A549 (cell line): Measurements from ENCODE around the gene ATG4D. TPM values are rescaled to one million over a fixed set of nuclear protein-coding genes. Genes with fewer than 3 reads are reported as not detected.
A peak's percentile ranks its signal among the peaks of the same experiment; 100 is the strongest.

Experiments
- ATAC-seq, 2 experiments: fragments of 200-7000 bp in 1 of 2; fragments of >200 bp in 1 of 2; cut with Nextera tagmentation in 1 of 2; cut with Tn5 transposase in 1 of 2; 3 replicates each; pipeline versions ENCODE4 v1.8.0 to v1.9.1; 2018 to 2020; ENCODE audit warnings: mild to moderate bottlenecking in 1 of 2, moderate library complexity in 1 of 2
- CTCF ChIA-PET: fragments of 300-600 bp; sonication (Branson Sonifier 250); formaldehyde crosslinking; extraction: SDS; loops from one replicate; lab custom pipeline; 2021; ENCODE audit warnings: antibody characterized with exemption, inconsistent platforms; lab: Yijun Ruan, JAX
- POLR2A ChIA-PET: fragments of 350-600 bp; formaldehyde crosslinking; extraction: SDS; loops from one replicate; lab custom pipeline; 2021; ENCODE audit warnings: antibody characterized with exemption, inconsistent platforms; lab: Yijun Ruan, JAX
- DNase-seq, 2 experiments: peaks; one replicate each; pipeline versions ENCODE4 v3.0.0 to v3.0.0-alpha.2; 2011 to 2016; ENCODE audit warnings: low read depth in 1 of 2, low spot score in 1 of 2
- FAIRE-seq: peaks from 2 replicates; lab custom pipeline; 2011; peaks lifted over from hg19 to GRCh38; lab: Jason Lieb, UNC
- H3K27ac ChIP-seq, 2 experiments: fragments of >200 bp; sonication (Bioruptor Twin); formaldehyde crosslinking; 3 replicates each; pipeline ENCODE4 v1.5.1; 2016 to 2017
- H3K4me1 ChIP-seq: fragments of >200 bp; sonication (Bioruptor Twin); formaldehyde crosslinking; 3 replicates; pipeline ENCODE4 v1.6.1; 2016
- H3K4me2 ChIP-seq: fragments of >200 bp; sonication (Bioruptor Twin); formaldehyde crosslinking; 3 replicates; pipeline ENCODE4 v1.6.1; 2016
- H3K4me3 ChIP-seq: fragments of >200 bp; sonication (Bioruptor Twin); formaldehyde crosslinking; 3 replicates; pipeline ENCODE4 v1.5.1; 2016
- H3K9me3 ChIP-seq: fragments of >200 bp; sonication (Bioruptor Twin); formaldehyde crosslinking; 3 replicates; pipeline ENCODE4 v1.6.1; 2016
- CEBPB ChIP-seq, 2 experiments: fragments of >200 bp in 1 of 2; sonication (Bioruptor Twin) in 1 of 2; formaldehyde crosslinking in 1 of 2; IDR thresholded peaks; 2 replicates each; pipeline ENCODE4 v1.6.1; 2012 to 2016
- CTCF ChIP-seq: fragments of >200 bp; sonication (Bioruptor Twin); formaldehyde crosslinking; IDR thresholded peaks from 3 replicates; pipeline ENCODE4 v1.5.1; 2016
- EHMT2 ChIP-seq: fragments of 200-600 bp; sonication (generic); IDR thresholded peaks from 2 replicates; pipeline ENCODE4 v1.6.1; 2016; ENCODE audit warnings: antibody characterized with exemption, low read depth, mild to moderate bottlenecking, moderate library complexity
- EP300 ChIP-seq, 2 experiments: fragments of >200 bp; sonication (Bioruptor Twin); formaldehyde crosslinking; IDR thresholded peaks; 2 replicates in 1 of 2; 3 replicates in 1 of 2; pipeline ENCODE4 v1.6.1; 2016 to 2017
- ESRRA ChIP-seq: fragments of 150-350 bp; IDR thresholded peaks from 2 replicates; pipeline ENCODE4 v1.6.1; 2014; ENCODE audit warnings: mild to moderate bottlenecking, low read length, borderline replicate concordance
- FOSB ChIP-seq: fragments of 250-450 bp; sonication (Bioruptor Pico); IDR thresholded peaks from 2 replicates; pipeline ENCODE4 v1.5.0; 2020; ENCODE audit warnings: mild to moderate bottlenecking, moderate library complexity
- FOSL2 ChIP-seq, 2 experiments: fragments of 450-650 bp in 1 of 2; fragments of >200 bp in 1 of 2; sonication (Bioruptor Twin) in 1 of 2; formaldehyde crosslinking; IDR thresholded peaks; 2 replicates each; pipeline versions ENCODE4 v1.5.0 to v1.6.1; 2016 to 2020; ENCODE audit warnings: mild to moderate bottlenecking in 1 of 2, moderate library complexity in 1 of 2
- GATA3 ChIP-seq: IDR thresholded peaks from 2 replicates; pipeline ENCODE4 v1.6.1; 2012; ENCODE audit warnings: borderline replicate concordance
- HOXA7 ChIP-seq: fragments of 250-450 bp; sonication (Bioruptor Pico); IDR thresholded peaks from 2 replicates; pipeline ENCODE4 v1.5.0; 2020; ENCODE audit warnings: mild to moderate bottlenecking, moderate library complexity
- HOXB5 ChIP-seq: fragments of 250-450 bp; sonication (Bioruptor Pico); IDR thresholded peaks from 2 replicates; pipeline ENCODE4 v1.5.0; 2020; ENCODE audit warnings: mild to moderate bottlenecking, moderate library complexity
- JUNB ChIP-seq: fragments of >200 bp; sonication (Bioruptor Twin); formaldehyde crosslinking; IDR thresholded peaks from 2 replicates; pipeline ENCODE4 v1.6.1; 2016
- NPAS2 ChIP-seq: fragments of 250-450 bp; sonication (Bioruptor Pico); IDR thresholded peaks from 2 replicates; pipeline ENCODE4 v1.8.0; 2022; ENCODE audit warnings: mild to moderate bottlenecking, moderate library complexity, borderline replicate concordance
- PBX3 ChIP-seq: IDR thresholded peaks from 2 replicates; pipeline ENCODE4 v1.6.1; 2012
- POLR2AphosphoS2 ChIP-seq: conservative IDR thresholded peaks from 2 replicates; pipeline ENCODE4 v1.6.1; 2012; ENCODE audit warnings: low read length, improper control_type of control experiment, inconsistent platforms
- RAD21 ChIP-seq, 2 experiments: fragments of >200 bp in 1 of 2; sonication (Bioruptor Twin) in 1 of 2; formaldehyde crosslinking in 1 of 2; IDR thresholded peaks in 1 of 2; conservative IDR thresholded peaks in 1 of 2; 2 replicates in 1 of 2; 3 replicates in 1 of 2; pipeline ENCODE4 v1.6.1; 2012 to 2018; ENCODE audit warnings: inconsistent platforms in 1 of 2
- RNF2 ChIP-seq: fragments of 200-600 bp; sonication (generic); IDR thresholded peaks from 2 replicates; pipeline ENCODE4 v1.6.1; 2016; ENCODE audit warnings: low read depth, mild to moderate bottlenecking, antibody characterized with exemption, moderate library complexity, borderline replicate concordance
- SMC3 ChIP-seq: fragments of >200 bp; sonication (Bioruptor Twin); formaldehyde crosslinking; IDR thresholded peaks from 3 replicates; pipeline ENCODE4 v1.6.1; 2018; ENCODE audit warnings: inconsistent platforms
- ZFP36 ChIP-seq: fragments of 450-650 bp; IDR thresholded peaks from 2 replicates; pipeline ENCODE4 v1.6.1; 2014; ENCODE audit warnings: borderline replicate concordance; ENCODE audit not compliant: partially characterized antibody
- WGBS: methylation state at CpG from one replicate; pipeline ENCODE4 v1.1.6; 2017; ENCODE audit errors: missing lambda C conversion rate; 5-methylcytosine and 5-hydroxymethylcytosine counted together
- polyA plus RNA-seq, 4 experiments: library from polyadenylated mRNA; depleted of rRNA in 3 of 4; stranded (reverse); fragments of >200 nt; fragmentation: RNase III in 1 of 4; extraction: RNeasy Plus Mini Kit Qiagen cat#74134 plus additional on column Dnase treatment in 1 of 4; gene quantifications; 2 replicates in 3 of 4; 3 replicates in 1 of 4; pipeline ENCODE4 v1.2.3, GENCODE V29; 2011 to 2017

The ATG4D gene
- polyA plus RNA-seq, 2 of the 4 experiments (the other 2 are of a cell fraction) = 7.3 to 10.7 TPM

- TF ChIP-seq FOSB (CRISPR knock-in tag) = no peak
- no peak for TF ChIP-seq EHMT2
Observed at GRCh38 chr19:10553087-10553667, 9.5 kb downstream of the ATG4D start (continued).

GRCh38 chr19:10553943-10554381 lies 10.3 kb downstream of the ATG4D start:
- POLR2A ChIA-PET = no interaction called here
- TF ChIP-seq HOXB5 (CRISPR knock-in tag) (no peak), FOSL2 (IDR thresholded peaks at IDR 0.05) (no peak), FOSL2 (CRISPR knock-in tag; IDR thresholded peaks at IDR 0.05) (no peak)
- no peak overlapping the region for H3K4me2 ChIP-seq
- ATAC-seq (no peak), DNase-seq (no peak), FAIRE-seq (no peak)
- 90% methylated on average over 8 of the region's 12 CpGs for WGBS
- H3K4me1 ChIP-seq = no peaks in the 10 kb centered on the region
- no peak overlapping the region for H3K4me3 ChIP-seq
- no peak overlapping the region for H3K27ac ChIP-seq
- no peaks in the 10 kb centered on the region for H3K9me3 ChIP-seq
- CTCF ChIA-PET = interaction anchor here (2.1 to 4.2 kb wide), 2 partner anchors 12 to 44 kb away, joined by 9 to 26 read pairs; no protein-coding TSS in a partner anchor

- Histone ChIP-seq H3K27ac (no peak overlapping the region), H3K4me2 (no peak overlapping the region)
Observed at GRCh38 chr19:10554760-10555609, 11.3 kb downstream of the ATG4D start.

GRCh38 chr19:10555610-10555973 lies 11.9 kb downstream of the ATG4D start:
- no peak for FAIRE-seq
- H3K4me1 ChIP-seq = no peaks in the 10 kb centered on the region
- no peaks in the 10 kb centered on the region for H3K9me3 ChIP-seq
- WGBS = 92% methylated on average over 7 of the region's 7 CpGs
- POLR2A ChIA-PET = no interaction called here
- no peak overlapping the region for H3K4me2 ChIP-seq
- ATAC-seq = no peak
- CTCF ChIA-PET = interaction anchor here (1.3 to 1.8 kb wide), 2 partner anchors 11 to 12 kb away, joined by 3 read pairs; no protein-coding TSS in a partner anchor
- H3K4me3 ChIP-seq = no peak overlapping the region
- DNase-seq = no peak
- H3K27ac ChIP-seq = no peak overlapping the region
- TF ChIP-seq NPAS2 (no peak), HOXA7 (no peak), EP300 (IDR thresholded peaks at IDR 0.05) (no peak), ESRRA (no peak), CEBPB (IDR thresholded peaks at IDR 0.05) (no peak), RNF2 (no peak), FOSL2 (IDR thresholded peaks at IDR 0.05) (no peak), FOSL2 (CRISPR knock-in tag; IDR thresholded peaks at IDR 0.05) (no peak), HOXB5 (CRISPR knock-in tag) (no peak), PBX3 (no peak), POLR2AphosphoS2 (no peak), ZFP36 (no peak), JUNB (no peak), RAD21 (conservative IDR thresholded peaks at IDR 0.05 in 1 of 2, IDR thresholded peaks at IDR 0.05 in 1 of 2) (no peak)

More at GRCh38 chr19:10554760-10555609, 11.3 kb downstream of the ATG4D start:
- TF ChIP-seq GATA3 = no peak
- no peak for TF ChIP-seq NPAS2
- TF ChIP-seq ESRRA = no peak
- TF ChIP-seq CTCF = no peak
- TF ChIP-seq PBX3 = no peak
- TF ChIP-seq SMC3 = no peak
- 0 out of 6 replicates have a peak, but pooled peaks of 1 of the 2 experiments have one; percentile 35 for ATAC-seq
- FAIRE-seq = no peak
- Histone ChIP-seq H3K4me3 (no peak overlapping the region), H3K9me3 (no peaks in the 10 kb centered on the region), H3K4me1 (no peaks in the 10 kb centered on the region)
- no peak for DNase-seq
- 88% methylated on average over 21 of the region's 30 CpGs for WGBS
- CTCF ChIA-PET = interaction anchor here (1.3 to 1.8 kb wide), 2 partner anchors 10 to 12 kb away, joined by 3 read pairs; no protein-coding TSS in a partner anchor
- POLR2A ChIA-PET = no interaction called here
